Epidermal melanocyte (primary cell): Measurements from ENCODE around the gene CTSD.

ENCODE experiments used
- DNase-seq: peaks from one replicate; pipeline ENCODE4 v3.0.0; 2011; ENCODE audit warnings: low spot score; ENCODE audit not compliant: insufficient read length

The CTSD gene

GRCh38 chr11:1782831-1783724 lies 19.4 kb upstream of the CTSD start:
- DNase-seq = no peak

DNA sequence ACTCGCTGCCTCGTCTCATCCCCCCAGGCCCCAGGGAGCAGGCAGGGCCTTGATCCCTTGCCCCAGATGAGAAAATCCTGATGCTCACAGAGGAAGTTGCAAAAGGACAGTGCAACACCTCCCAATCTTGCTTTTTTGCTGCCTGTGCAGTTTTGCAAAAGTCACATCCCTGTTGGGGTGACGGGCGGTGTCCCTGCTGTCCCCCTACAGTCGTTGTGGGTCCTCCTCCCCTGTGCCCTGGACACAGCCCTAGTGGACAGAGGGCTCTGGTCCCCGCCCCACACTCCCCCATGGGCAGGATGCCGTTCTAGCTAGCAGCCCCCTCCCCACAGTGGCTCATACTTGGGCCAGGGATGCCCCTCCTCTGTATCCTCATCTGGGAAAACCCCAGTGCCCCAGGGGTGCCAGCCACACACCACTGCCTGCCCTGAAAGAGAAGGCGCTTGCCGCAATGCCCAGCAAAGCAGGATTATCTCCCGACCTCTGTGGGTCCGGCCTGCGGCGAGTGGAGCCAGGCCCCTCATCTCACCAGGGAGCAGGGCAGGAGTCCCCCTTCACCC lies 18.4 kb upstream of the CTSD start:
- no peak for DNase-seq

GRCh38 chr11:1781593-1781975 lies 17.9 kb upstream of the CTSD start:
- DNase-seq = no peak

- DNase-seq = no peak
Measured at GRCh38 chr11:1780700-1781592, 17.2 kb upstream of the CTSD start.

GRCh38 chr11:1779806-1780699 lies 16.3 kb upstream of the CTSD start:
- DNase-seq = no peak

DNA sequence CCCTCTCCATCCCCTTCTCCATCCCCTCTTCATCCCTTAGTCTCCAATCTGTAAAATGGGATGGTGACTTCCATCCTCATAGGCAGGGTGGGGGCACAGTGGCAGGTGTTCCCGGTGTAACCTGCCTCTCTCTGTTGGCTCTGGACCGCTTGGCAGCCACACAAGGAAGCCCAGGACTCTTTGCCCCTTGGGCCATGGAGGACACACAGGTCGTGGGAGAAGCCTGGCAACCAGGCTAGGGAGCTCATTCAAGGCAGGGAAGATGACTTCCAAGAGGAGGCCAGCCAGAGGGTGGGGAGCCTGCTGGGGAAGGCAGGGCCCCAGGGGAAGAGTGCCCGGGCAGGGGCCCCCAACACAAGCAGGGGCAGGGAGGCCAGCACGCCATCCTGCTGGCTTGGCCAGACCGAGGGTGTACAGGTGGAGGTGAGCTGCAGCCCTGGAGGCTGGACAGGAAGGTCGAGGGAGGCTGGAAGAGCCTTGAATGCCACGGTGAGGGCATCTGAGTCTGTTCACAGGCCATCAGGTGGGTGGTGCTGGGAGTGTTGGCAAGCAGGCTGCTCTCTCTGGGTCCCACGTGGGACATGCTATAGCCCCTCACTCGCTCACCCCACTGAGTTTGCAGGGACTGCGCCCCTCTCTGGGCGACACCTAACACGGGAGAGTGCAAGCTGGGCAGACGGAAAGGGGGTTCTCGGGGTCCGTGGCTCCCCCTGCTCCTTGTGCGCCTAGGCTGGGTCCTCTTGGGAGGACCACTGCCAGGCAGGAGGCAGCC lies 15.5 kb upstream of the CTSD start:
- DNase-seq = no peak

GRCh38 chr11:1778141-1778911 lies 14.6 kb upstream of the CTSD start:
- no peak for DNase-seq

DNA sequence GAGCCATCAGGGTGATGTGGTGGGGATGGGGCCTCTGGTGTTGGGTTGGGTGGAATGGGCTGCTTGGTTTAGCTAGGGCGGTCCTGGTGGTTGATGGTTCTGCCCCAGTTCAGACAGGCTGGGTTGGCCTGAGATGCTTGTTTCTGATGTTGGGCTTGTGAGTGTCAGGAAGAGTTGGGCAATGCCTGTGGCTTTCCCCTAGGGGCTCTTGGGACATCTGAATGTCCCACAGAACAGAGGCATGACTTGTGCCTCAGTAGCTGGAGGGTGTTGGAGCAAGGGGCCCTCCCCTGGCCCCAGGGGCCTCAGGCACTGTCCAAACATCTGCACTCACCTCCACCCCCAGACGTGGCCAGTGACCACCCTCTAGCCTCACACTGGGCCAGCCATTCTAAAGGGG lies 14.0 kb upstream of the CTSD start:
- DNase-seq = no peak

GRCh38 chr11:1776944-1777715 lies 13.4 kb upstream of the CTSD start:
- DNase-seq = no peak

GRCh38 chr11:1776331-1776851 lies 12.7 kb upstream of the CTSD start:
- no peak for DNase-seq

- DNase-seq = no peak
Measured at GRCh38 chr11:1774886-1775285, 11.2 kb upstream of the CTSD start.

DNA sequence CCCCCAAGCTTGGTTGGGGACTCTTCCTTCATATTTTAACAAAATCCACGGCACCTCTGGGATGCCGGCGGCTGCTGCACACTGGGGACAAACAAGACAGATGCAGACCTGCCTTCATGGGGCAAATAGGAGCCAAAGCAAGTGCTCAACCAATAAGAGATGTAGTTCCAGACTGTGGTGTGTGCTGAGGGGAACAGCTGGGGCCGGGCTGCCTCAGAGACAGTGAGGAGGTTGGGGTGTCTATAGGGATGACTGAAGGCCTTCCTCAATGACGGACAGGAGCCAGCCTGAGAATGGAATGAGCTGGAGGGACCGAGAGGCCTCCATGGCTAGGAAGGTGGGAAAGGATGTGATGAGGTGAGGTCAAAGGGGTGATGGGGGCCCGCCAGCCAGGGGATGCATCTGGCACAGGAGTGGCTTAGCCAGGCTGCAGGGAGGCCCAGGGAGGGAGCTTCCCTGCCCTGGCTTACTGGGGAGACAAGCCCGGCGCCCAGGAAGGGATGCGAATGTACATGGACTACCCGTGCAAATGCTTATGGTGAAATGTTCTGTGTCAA lies 10.3 kb upstream of the CTSD start:
- no peak for DNase-seq

- no peak for DNase-seq
Measured at GRCh38 chr11:1773131-1773993, 9.6 kb upstream of the CTSD start.

DNA sequence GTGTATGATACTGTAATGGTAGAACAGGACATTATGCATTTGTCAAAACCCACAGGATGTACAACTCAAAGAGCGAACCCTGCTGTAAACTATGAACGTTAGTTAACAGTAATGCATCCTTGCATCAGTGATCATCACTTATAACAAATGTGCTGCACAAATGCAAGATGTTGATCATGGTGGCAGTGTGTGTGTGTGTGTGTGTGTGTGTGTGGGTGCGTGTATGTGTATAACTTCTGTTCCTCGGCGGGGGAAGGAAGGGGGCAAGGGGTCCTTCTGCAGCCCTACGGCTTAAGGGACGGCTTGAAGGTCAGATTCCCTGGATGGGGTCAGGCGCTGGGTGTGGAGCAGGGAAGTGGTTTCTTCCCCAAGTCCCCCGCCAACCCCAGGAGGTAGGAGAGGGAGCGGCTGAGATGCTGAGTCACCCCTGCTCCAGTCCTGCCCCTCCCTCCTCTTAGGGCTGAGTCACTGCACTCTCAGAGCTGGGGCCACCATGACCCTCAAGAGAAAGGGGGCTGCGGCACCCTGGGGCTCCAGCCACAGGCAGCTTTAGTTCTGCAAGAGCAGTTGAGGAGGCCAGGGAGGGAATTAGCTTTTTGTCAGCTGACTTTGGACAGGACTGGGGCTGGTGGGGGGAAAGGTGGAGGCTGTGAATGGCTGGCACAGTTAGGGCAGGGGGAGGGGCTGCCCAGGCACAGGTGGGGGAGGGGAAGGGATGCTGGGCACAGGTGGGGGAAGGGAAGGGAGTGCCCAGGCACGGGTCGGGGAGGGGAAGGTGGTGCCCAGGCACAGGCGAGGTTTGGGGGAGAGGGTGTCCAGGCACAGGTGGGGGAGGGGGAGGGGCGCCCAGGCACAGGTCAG lies 8.8 kb upstream of the CTSD start:
- peak; percentile 82 for DNase-seq

- no peak for DNase-seq
Measured at GRCh38 chr11:1771700-1772099, 8.0 kb upstream of the CTSD start.

DNA sequence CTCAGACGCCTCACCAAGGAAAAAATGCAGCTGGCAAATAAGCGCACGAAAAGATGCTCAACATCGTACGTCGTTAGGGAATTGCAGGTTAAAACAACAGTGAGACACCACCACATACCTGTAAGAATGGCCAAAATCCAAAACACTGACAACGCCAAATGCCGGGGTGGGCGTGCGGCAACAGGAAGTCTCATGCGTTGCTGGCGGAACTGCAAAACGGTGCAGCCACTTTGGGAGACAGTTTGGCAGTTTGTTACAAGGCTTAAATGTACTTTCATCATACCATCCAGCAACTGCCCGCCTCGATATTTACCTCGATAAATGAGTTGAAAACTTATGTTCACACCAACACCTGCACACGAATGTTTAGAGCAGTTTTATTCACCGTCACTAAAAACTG lies 7.5 kb upstream of the CTSD start:
- no peak for DNase-seq
